PC-3 (cell line): ENCODE measurements around the gene DBET. TPM values are rescaled to one million over a fixed set of nuclear protein-coding genes. Genes with fewer than 3 reads are reported as not detected.
"Not testable (repeated sequence)": the region's sequence is repeated elsewhere in the genome, so short reads cannot be mapped to it uniquely, and the experiment has no call there.

ENCODE experiments used
- ATAC-seq: fragments of 200-7000 bp; cut with Tn5 transposase; 2 replicates; pipeline ENCODE4 v1.9.1; 2020; ENCODE audit warnings: mild to moderate bottlenecking, moderate library complexity
- BruUV-seq: library from RNA; stranded (reverse); fragments of 400-500 nt; replicated peaks from 2 replicates; lab custom pipeline; 2021; lab: Mats Ljungman, UMichigan
- CTCF ChIA-PET: fragments of 300-600 bp; sonication (Branson Sonifier 250); formaldehyde crosslinking; loops from one replicate; lab custom pipeline; 2022; ENCODE audit warnings: antibody characterized with exemption; lab: Charles Lee
- POLR2A ChIA-PET: fragments of 300-600 bp; sonication (Branson Sonifier 250); formaldehyde crosslinking; loops from one replicate; lab custom pipeline; 2022; ENCODE audit warnings: antibody characterized with exemption; ENCODE audit not compliant: unreplicated experiment; lab: Charles Lee
- DNase-seq: peaks from one replicate; pipeline ENCODE4 v3.0.0-alpha.2; 2015
- H2AFZ ChIP-seq: fragments of 300-600 bp; sonication (generic); 2 replicates; pipeline ENCODE4 v1.6.0; 2016; ENCODE audit warnings: antibody characterized with exemption, low read length
- H3F3A ChIP-seq: fragments of 300-600 bp; sonication (generic); one replicate; pipeline ENCODE4 v1.6.0; 2017; ENCODE audit warnings: antibody characterized with exemption, low read length, control low read depth, mild to moderate bottlenecking; ENCODE audit not compliant: unreplicated experiment
- H3K27ac ChIP-seq: fragments of 300-600 bp; sonication (generic); 2 replicates; pipeline ENCODE4 v1.5.1; 2016; ENCODE audit warnings: mild to moderate bottlenecking, low read length
- H3K27me3 ChIP-seq: fragments of 300-600 bp; sonication (generic); 2 replicates; pipeline ENCODE4 v1.6.1; 2016; ENCODE audit warnings: low read length, mixed read lengths
- H3K36me3 ChIP-seq: fragments of 300-600 bp; sonication (generic); 2 replicates; pipeline ENCODE4 v1.6.1; 2016; ENCODE audit warnings: low read depth, mixed run types, low read length, mixed read lengths
- H3K4me1 ChIP-seq: fragments of 300-600 bp; sonication (generic); 2 replicates; pipeline ENCODE4 v1.5.1; 2016; ENCODE audit warnings: low read length; ENCODE audit not compliant: insufficient read depth
- H3K4me2 ChIP-seq: fragments of 300-600 bp; sonication (generic); 2 replicates; pipeline ENCODE4 v1.6.0; 2016; ENCODE audit warnings: low read length
- H3K4me3 ChIP-seq: fragments of 300-600 bp; sonication (generic); 2 replicates; pipeline ENCODE4 v1.5.1; 2016; ENCODE audit warnings: mild to moderate bottlenecking, low read length, mixed read lengths
- H3K79me2 ChIP-seq: fragments of 300-600 bp; sonication (generic); 2 replicates; pipeline ENCODE4 v1.6.1; 2017; ENCODE audit warnings: low read length, mixed read lengths
- H3K9ac ChIP-seq: fragments of 300-600 bp; sonication (generic); 2 replicates; pipeline ENCODE4 v1.6.0; 2016; ENCODE audit warnings: mild to moderate bottlenecking, low read length
- H3K9me2 ChIP-seq: fragments of 300-600 bp; sonication (generic); replicated peaks from 2 replicates; pipeline ENCODE4 v1.6.1; 2016; ENCODE audit warnings: mixed run types, low read length, mixed read lengths
- H3K9me3 ChIP-seq: fragments of 300-600 bp; sonication (generic); 2 replicates; pipeline ENCODE4 v1.6.1; 2016; ENCODE audit warnings: low read length, mixed read lengths
- H4K20me1 ChIP-seq: fragments of 300-600 bp; sonication (generic); 2 replicates; pipeline ENCODE4 v1.6.1; 2016; ENCODE audit warnings: low read length, mixed read lengths
- EZH2 ChIP-seq: fragments of 300-600 bp; sonication (generic); IDR thresholded peaks from one replicate; pipeline ENCODE4 v1.6.1; 2017; ENCODE audit warnings: antibody characterized with exemption, mild to moderate bottlenecking, low read length; ENCODE audit not compliant: unreplicated experiment
- EZH2phosphoT487 ChIP-seq: fragments of 300-600 bp; sonication (generic); IDR thresholded peaks from 2 replicates; pipeline ENCODE4 v1.6.1; 2018; ENCODE audit warnings: mild to moderate bottlenecking, antibody characterized with exemption, low read length, borderline replicate concordance
- intact Hi-C: fragments of 100-400 bp; cut with micrococcal nuclease; formaldehyde crosslinking; loops from 2 replicates; pipeline ENCODE4 v1.9.0; 2023
- total RNA-seq: library from RNA; depleted of rRNA; stranded (reverse); fragments of >200 nt; gene quantifications from 2 replicates; pipeline ENCODE4 v1.2.3, GENCODE V29; 2014
- TF ChIP-seq, protein P1 (sequence below): fragments of 300-600 bp; sonication (generic); conservative IDR thresholded peaks from 2 replicates; pipeline ENCODE4 v1.5.1; 2017; ENCODE audit warnings: antibody characterized with exemption, low read depth, mild to moderate bottlenecking, low read length

The DBET gene
- total RNA-seq, 1 experiment from 2014 or later, result not detected

DNA sequence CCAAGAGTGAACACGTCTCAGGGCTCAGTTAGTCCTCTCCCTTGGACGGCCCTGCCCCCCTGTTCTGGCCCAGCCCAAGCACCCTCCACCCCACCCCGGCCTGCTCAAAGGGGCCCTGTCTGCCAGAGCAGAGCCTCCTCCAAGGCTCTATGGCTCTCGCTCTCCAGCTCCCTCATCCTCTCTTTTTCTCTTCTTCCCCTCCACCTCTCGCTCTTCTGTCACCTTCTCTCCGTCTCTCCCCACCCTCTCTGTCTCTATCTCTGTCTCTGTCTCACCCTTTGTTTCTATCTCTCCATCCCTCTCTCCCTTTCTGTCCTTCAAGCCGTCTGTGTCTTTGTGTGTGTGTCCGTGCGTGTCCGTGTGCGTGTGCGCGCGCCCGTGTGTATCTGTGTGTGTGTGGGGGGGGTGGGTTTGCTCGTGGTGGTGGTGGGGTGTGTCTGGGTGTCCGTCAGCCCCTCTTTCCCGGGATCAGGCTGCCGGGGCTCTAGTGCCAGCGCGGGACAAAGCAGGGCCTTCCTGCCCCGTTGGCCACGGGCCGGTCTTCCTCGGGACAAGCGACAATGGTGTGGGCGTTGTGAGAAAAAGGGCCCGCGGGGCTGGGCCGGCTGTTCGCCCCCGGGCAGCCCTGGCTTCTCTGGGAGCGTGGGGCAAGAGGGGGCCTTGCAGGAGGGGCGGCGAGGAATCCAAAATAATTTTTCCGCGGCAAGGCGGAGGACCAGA is 45.9 kb upstream of the DBET start:
- Histone ChIP-seq H3K36me3 (no peaks in the 10 kb centered on the region), H2AFZ (no peak overlapping the region), H3K4me3 (no peak overlapping the region), H3K4me1 (no peaks in the 10 kb centered on the region), H3K9ac (no peak overlapping the region), H3F3A (no peaks in the 10 kb centered on the region), H3K27ac (no peak overlapping the region), H4K20me1 (no peaks in the 10 kb centered on the region), H3K4me2 (no peak overlapping the region), H3K9me3 (no peaks in the 10 kb centered on the region), H3K79me2 (no peaks in the 10 kb centered on the region), H3K27me3 (no peaks in the 10 kb centered on the region), H3K9me2 (no peaks in the 10 kb centered on the region)
- ATAC-seq (no peak), DNase-seq (no peak)
- TF ChIP-seq EZH2phosphoT487, result no peak
- no peak for TF ChIP-seq EZH2
- TF ChIP-seq, protein P1, sequence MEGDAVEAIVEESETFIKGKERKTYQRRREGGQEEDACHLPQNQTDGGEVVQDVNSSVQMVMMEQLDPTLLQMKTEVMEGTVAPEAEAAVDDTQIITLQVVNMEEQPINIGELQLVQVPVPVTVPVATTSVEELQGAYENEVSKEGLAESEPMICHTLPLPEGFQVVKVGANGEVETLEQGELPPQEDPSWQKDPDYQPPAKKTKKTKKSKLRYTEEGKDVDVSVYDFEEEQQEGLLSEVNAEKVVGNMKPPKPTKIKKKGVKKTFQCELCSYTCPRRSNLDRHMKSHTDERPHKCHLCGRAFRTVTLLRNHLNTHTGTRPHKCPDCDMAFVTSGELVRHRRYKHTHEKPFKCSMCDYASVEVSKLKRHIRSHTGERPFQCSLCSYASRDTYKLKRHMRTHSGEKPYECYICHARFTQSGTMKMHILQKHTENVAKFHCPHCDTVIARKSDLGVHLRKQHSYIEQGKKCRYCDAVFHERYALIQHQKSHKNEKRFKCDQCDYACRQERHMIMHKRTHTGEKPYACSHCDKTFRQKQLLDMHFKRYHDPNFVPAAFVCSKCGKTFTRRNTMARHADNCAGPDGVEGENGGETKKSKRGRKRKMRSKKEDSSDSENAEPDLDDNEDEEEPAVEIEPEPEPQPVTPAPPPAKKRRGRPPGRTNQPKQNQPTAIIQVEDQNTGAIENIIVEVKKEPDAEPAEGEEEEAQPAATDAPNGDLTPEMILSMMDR, result no peak
- intact Hi-C loops, result no loop called here
- POLR2A ChIA-PET, result no interaction called here
- CTCF ChIA-PET, result no interaction called here
- BruUV-seq, result no TSS peak

DNA sequence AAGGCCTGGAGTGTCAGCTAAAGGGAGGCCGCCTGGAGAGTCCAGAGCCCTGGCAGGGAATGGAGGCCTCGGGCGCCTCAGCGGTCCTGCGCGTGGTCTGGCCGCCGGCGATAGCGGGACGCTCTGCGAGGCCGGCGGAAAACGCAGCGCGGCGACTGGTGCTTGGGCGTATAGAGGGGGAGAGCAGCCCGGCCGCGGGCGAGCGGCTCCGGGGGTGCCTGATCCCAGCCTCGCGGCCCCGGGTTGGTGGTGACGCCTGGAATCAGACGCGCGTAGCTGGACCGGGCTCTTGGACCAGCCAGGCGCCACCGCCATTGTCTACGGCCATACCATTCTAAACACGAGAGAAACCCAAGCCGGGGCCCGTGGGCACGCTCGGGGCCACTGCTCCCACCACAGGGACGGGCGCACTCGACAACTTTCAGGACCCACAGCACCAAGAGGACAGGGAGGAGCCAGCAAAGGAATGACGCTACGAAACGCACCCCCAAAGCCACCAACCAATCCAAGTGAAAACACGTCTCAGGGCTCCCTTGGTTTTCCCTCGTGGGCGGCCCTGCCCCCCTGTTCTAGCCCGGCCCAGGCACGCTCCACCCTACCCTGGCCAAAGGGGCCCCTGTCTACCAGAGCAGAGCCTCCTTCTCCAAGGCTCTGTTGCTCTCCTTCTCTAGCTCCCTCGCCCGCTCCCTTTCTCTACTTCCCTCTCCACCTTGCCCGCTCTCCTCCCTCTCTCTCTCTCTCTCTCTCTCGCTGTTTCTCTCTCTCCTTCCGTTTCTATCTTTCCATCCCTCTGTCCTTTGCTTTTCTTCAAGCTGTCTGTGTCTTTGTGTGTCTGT is 45.1 kb upstream of the DBET start:
- ChIA-PET CTCF (no interaction called here), POLR2A (no interaction called here)
- H3K9me2 ChIP-seq, result no peaks in the 10 kb centered on the region
- no peak overlapping the region for H3K27ac ChIP-seq
- no peak overlapping the region for H3K4me2 ChIP-seq
- no peak overlapping the region for H2AFZ ChIP-seq
- H3K27me3 ChIP-seq, result no peaks in the 10 kb centered on the region
- H4K20me1 ChIP-seq, result no peaks in the 10 kb centered on the region
- intact Hi-C loops, result no loop called here
- ATAC-seq (no peak), DNase-seq (no peak)
- H3K9ac ChIP-seq, result no peak overlapping the region
- H3K4me1 ChIP-seq, result no peaks in the 10 kb centered on the region
- no peaks in the 10 kb centered on the region for H3K79me2 ChIP-seq
- no TSS peak for BruUV-seq
- no peaks in the 10 kb centered on the region for H3K9me3 ChIP-seq
- H3K4me3 ChIP-seq, result no peak overlapping the region
- TF ChIP-seq EZH2 (no peak), EZH2phosphoT487 (no peak)
- TF ChIP-seq, protein P1, result no peak
- no peaks in the 10 kb centered on the region for H3F3A ChIP-seq
- H3K36me3 ChIP-seq, result no peaks in the 10 kb centered on the region

DNA sequence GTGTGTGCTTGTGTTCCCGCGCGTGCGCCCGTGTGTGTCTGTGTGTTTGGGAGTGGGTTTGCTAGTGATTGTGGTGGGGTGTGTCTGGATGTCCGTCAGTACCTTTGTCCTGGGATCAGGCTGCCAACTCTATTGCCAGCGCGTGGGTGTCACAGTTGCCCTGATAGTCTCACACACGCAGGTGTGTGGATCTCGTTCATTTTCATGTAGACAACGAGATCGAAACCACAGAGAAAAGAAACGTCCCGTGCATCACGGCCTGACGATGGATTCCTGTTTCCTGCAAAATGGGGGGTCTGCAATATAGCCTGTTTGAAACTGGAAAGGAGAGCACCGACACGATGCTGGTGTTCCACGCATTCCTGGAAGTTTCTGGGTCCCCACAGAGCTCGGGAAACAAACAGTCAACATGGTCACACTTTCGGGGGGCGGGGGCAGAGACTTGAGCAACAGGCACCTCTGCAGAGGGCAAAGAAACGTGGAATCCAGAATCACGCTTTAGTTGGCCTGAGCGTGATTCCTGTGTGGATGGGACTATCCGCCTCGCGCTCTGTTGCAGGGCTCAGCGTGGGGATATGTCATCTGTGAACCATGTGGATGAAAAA is 44.3 kb upstream of the DBET start:
- H3K9ac ChIP-seq, H3K4me1 ChIP-seq, CTCF ChIA-PET, H2AFZ ChIP-seq, H3K9me3 ChIP-seq, H3K36me3 ChIP-seq, H4K20me1 ChIP-seq, H3F3A ChIP-seq, DNase-seq, POLR2A ChIA-PET, H3K79me2 ChIP-seq, H3K4me2 ChIP-seq, ATAC-seq, H3K4me3 ChIP-seq, BruUV-seq, H3K9me2 ChIP-seq, H3K27ac ChIP-seq, H3K27me3 ChIP-seq: not testable (repeated sequence)
- intact Hi-C loops, result loop anchor here (5.0 kb wide), 1 partner anchor 48 kb away; no protein-coding TSS in a partner anchor
